GM19395 (cell line): ENCODE data around the gene EPHB1.

Experiments used
- ATAC-seq: cut with Tn5 transposase; IDR thresholded peaks from one replicate; pipeline ENCODE4 v1.9.1; 2021; ENCODE audit warnings: mild to moderate bottlenecking, moderate library complexity; ENCODE audit not compliant: unreplicated experiment

EPHB1 gene

DNA sequence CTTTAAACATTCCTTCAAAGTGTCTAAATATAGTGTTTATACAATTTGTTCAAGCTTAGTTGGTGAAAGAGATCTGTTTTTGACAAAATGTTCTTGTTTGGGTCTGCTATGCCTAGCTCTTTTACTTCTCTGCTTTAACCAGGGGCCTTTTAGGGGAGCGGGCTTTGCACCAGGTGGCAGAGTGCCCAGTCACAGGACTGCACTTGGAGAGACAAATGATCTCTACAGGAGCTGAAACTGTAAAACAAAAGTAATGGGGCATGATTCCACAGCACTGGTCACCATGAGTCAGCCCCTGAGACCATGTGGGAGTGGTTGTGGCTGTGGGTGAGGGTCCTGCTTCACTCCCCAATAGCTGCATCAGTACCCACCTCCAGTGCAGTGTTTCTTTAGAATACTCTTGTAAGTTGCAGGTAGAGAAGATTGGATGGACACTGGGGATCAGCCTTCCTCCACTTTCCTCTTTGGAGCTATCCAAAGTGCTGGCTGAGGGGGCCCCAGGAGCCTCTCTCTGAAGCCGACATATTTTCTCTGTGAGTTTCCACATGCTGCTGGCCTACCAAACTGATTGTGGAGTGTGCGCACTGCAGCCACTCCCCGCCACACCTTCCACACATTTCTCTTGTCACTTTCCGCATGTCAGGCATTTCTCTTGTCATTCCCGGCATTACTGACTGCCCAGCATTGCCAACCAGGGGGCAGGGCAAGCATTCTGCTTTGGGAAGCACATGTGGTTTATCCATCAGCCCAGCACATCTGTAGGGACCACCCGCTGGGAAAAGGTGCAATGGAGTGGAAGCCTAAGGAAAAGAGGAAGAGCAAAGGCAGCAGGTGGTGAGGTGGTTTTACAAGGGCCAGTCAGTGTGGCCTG lies 110.0 kb downstream of the EPHB1 start:
- ATAC-seq = no peak

DNA sequence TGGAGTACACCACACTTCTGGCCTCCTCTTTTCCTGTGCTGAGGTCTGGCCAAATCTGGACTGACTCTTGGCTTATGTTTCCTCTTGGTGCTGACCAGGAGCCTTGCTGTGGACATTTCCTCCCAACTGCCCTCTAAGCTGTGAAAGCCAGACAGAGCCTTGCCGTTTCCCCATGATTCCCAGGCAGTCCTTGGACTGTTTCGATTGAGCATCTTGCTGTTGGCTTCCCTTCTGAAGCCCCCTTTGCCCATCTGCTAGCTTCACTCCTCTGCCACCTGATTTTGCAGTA lies 110.5 kb downstream of the EPHB1 start:
- no peak for ATAC-seq

DNA sequence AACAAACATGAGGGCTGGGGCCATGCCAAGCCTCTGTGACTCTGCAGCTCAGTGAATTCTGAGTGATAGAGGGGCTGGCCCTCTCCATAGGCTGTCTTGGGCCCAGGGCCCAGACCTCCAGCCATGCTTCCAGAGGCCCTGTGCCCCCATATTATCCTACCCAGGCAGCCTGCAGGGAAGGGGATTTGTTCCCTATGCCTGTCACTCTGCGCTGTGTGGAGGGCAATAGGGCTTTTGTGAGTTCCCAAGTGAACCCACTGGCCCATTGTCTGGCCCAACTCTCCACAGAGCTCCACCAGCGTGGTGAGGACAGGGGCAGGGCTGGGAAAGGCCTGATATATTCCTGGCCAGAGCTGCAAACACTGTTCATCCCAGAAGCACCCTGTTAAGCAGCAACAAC lies 113.2 kb downstream of the EPHB1 start:
- ATAC-seq = no peak

DNA sequence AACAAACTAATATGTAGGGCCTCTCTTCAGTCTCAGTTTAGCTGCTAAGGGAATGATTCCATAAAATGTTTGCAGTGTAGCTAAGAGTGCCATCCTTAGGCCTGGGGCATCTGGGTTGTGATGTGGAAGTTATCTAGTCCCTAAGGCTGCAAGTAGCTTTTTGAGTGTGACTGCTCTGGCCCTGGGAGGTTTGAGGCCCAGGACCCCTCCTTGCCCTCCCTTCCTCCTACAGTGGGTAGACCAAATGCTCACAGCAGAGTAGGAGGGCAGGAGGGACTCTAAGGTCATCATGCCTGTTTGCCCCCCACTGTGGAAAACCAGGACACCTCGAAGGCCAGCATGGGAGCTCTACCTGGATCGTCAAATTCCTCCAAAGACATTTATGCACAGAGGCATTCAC lies 115.0 kb downstream of the EPHB1 start:
- no peak for ATAC-seq

DNA sequence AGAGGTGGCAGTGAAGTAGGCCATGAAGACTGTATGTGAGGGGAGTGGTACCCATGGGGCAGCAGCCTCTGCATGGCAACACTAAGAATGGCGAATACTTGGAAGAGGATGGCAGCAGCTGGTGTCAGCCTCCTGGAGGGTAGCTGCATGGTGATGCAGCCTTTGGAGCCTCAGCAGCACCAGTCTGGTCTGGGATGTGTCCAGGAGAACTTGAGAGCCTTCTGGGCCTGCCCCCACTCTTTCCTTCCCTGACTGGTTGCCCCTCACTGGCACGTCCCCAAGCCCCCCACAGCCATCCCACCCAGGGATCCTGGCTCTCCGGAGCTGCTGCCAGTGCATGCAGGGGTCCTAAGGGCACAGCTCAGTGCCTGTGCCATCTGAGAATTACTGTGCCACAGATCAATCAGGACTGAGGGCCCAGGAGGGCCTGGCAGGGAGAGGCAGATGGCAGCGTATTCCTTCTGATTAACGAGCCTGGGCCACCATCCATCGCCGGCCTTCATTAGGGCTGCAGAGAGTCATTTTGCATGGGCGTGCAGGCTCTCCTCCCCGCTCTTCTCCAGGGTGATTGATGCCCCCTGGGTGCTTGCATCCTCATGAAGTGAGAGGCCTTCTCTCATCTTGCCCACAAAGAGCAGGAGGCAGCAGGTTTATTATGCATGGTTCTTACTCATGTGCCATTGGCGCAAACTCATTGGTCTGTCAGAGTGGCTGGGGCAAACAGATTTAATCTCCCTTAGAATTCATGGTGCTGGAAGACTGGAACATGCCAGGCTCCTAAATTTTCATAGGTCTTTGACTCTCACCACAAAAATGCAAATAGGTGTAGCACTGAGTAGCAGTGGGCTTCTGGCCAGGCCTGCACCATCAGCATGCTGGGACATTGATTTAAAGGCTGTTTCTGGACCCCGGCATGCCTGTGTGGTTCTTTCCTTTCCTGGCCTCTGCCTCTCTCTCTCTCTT lies 116.8 kb downstream of the EPHB1 start:
- ATAC-seq = no peak

DNA sequence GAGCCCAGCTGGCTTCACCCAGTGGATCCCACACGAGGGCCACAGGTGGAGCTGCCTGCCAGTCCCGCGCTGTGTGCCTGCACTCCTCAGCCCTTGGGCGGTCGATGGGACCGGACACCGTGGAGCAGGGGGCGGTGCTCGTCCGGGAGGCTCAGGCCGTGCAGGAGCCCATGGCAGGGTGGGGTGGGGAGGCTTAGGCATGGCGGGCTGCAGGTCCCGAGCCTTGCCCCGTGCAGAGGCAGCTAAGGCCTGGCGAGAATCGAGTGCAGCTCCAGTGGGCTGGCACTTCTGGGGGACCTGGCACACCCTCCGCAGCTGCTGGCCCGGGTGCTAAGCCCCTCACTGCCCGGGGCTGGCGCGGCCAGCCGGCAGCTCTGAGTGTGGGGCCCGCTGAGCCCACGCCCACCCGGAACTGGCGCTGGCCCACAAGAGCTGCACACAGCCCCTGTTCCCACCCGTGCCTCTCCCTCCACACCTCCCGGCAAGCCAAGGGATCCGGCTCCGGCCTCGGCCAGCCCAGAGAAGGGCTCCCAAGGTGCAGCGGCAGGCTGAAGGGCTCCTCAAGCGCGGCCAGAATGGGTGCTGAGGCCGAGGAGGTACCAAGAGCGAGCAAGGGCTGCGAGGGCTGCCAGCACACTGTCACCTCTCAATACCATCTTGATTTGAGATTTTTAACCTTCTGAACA lies 121.4 kb downstream of the EPHB1 start:
- no peak for ATAC-seq

DNA sequence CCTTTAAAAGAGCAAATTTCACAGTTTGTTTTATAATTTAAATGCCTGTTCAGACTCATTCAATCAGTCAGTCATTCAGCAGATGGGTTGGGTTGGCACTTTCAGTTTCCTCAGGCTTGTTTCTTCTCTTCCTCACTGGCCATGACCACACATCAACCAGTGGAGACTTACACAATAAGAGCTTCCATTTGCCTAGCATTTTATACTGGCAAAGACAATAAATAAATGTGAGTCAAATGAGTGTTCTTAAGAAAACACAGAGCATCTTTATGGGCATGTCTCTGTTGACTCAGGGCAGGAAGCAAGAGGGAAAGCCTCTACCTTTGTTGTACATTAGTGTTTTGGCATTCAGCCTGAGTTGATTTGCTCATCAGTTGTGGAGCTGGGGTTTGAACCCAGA lies 122.6 kb downstream of the EPHB1 start:
- ATAC-seq = no peak

DNA sequence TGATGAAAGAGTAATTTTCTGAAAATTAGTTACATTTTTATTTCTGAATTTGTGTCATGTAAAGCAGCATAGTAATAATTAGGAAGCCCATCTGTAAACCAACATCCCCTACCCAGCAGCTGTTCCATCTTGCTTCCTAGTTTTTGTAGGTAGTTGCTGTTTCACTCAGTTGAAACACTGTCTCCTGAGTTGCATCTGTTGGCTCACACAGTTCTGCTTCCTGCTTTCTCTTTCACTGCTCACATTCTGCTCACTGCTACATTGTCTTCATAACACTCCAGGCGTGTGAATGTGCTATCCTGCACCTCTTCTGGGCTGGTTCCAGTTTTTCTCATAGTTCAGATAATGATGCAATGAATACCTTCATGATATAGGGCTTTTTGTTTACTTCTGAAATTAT lies 123.4 kb downstream of the EPHB1 start:
- peak; percentile 97 for ATAC-seq

DNA sequence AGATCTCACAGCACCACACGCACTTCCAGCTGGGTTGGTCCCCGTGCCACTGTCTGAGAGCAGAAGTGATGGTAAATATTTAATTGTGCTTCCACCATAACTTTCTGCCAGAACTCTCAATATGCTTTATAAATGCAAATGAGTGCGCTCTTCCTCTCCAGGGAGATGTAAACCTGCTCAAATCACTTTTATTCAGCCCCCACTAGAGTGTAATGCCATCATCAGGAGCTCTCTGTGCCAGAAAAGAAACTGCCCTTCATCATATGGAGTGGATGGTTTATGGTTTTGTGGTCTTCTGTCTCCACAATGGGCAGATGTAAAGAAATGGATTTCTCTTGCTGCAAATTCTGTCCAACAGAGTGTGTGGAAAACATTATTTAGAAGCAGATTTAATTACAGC lies 127.0 kb downstream of the EPHB1 start:
- no peak for ATAC-seq

DNA sequence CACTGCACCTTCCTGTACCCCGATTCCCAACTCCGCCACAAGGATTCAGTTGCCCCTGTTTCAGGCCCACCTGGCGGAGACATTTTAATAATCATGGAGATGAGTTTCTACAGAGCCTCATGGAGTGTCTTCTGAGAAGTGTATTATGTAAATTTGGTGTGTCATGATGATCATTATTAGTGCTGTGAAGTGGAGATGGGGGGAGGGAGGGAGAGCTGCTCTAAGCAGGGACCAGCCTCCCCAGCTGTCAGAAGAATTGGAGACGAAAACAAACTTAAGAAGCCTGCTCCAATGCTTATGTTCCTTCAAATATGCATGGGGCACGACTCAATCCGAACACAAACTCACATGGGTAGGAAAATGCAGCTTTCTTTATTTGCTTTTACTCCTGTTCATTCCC lies 127.8 kb downstream of the EPHB1 start:
- ATAC-seq = no peak

DNA sequence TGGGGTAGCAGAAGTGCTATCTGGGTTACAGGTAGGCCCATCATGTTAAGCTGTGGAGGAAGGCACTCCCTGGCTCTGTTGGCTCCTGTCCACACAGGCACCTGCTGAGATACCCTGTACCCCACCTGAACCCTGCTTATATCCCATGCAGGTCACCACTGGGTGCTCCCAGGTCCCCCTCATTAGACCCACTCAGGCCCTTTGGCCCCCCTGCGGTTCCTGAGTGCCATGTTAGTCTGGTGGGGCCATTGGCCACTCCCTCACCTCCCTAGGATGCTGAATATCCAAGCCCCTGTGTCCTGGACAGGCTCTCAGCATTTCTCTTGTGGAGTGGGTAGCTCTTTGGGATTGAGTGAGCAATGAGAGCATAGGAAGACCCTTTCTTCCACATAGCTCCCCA lies 128.2 kb downstream of the EPHB1 start:
- no peak for ATAC-seq

DNA sequence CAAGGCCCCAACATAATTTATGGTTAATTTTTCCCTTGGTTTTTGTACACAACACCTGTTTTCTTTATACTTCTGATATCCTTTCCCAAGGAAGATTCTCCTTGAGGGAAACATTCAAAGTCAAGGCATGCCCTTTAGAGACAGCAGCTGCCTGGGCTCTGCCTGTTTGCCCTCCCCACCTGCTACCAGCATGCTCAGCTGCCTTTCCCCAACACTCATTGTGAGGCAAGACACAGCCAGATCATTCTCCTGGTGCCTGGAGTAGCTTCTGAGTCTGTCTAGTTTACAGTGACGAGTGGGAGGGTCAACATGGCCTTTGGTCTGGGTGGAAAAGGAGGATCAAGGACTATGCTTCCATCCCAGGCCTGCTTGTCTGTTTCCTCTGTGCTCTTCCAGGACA lies 132.5 kb downstream of the EPHB1 start:
- ATAC-seq = no peak

DNA sequence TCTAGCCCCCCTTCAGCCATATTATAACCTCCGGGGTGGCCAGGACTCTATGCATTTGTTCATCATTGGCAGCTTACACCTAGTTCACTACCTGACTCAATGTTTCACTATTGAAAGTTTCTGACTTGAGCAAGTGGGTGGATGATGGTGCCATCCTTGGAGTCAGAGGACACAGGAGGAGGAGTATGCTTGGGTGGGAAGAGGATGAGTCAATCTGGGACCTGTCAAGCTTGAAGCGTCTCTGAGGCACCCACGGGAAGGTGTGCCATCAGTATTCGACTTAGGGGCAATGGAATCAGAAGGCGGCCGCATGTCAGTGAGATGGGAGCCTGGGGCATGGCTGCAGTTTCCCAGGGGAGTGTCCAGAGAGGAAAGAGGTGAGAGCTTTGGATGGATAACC lies 133.3 kb downstream of the EPHB1 start:
- ATAC-seq = no peak

DNA sequence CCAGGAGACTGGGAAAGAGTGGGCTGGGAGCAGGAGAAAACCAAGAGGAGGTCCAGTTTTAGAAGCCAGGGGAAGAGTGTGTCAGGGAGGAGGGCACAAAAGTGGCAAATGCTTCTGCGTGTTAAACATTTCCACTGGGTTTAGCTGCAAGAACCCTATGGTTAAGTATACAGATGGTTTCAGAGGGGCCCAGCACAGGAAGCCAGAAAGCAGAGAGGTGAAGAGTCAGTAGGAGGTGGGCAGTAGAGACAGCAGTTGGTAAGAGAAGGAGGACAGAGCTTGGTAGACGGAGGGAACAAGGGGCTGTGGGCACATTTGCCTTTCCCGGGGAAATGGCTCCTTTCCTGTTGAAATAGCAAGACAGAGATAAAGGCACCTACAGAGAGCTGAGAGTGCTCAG lies 133.8 kb downstream of the EPHB1 start:
- no peak for ATAC-seq

DNA sequence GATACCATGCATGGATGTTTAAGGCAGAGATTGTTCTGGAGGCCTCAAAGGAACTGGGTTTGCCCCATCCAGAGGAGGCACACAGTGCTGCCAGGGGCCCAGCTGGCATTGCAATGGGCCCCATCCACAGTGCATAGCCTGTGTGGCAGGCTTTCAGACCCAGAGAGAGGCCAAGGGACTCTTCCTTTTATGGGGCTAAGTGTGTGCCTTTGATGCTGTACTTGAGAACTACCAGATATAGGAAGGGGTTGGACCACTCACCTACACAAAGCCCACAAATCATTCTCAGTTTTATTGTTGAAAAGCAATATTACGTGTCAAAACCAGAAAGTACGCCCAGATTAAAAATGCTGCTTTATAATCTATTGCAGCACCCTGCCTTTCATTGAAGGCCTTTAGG lies 134.9 kb downstream of the EPHB1 start:
- peak; percentile 57 for ATAC-seq

DNA sequence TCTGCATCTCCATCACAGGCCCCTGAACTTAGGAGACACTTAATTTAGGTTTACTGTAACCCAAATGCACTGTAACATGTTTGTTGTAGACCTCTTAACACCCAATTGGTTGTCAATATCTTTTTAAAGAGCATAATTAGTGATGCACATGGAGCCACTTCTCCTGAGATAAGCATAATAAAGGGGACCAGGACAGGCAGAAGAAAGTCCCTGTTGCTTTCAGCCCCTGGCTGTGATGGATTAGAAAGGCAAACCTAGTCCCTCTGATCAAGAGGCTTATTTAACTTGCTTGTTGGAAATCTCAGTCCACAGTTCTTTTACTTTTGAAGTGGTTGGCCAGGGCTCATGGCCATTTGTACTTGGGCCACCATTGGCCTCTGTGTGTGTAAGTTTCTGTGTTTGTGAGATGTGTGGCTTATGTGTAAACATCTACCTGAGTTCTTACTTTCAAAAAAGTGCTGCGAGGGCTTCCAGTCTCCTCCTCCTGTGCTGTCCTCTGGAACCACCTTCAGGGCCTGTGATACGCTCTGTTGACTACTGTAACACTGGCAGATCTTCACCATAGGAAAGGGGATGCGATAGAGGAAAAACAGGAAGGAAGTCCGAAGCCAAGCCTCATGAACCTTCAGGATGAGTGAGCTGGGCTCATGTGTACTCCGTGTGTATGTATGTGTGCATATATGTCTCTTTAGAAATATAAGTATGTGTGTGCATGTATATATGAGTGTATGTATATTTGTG lies 136.2 kb downstream of the EPHB1 start:
- no peak for ATAC-seq

DNA sequence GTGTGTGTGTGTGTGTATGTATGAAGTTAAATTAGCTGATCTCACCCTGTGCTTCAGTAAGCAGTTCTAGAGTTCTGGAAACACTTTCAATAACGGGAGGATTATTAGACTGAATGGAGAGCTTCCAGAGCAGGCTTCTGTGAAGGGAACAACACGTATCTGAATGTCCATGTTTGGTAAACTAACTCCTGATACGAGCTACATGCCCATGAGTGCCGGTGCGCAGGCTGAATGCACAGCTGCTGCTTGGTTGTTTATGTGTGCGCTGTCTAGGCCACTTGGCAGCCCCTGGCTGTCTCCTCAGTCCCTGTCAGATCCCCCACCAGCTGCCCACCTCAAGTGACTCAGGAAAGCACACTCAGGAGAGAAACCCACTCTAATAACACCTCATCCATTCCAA lies 137.0 kb downstream of the EPHB1 start:
- ATAC-seq = no peak

DNA sequence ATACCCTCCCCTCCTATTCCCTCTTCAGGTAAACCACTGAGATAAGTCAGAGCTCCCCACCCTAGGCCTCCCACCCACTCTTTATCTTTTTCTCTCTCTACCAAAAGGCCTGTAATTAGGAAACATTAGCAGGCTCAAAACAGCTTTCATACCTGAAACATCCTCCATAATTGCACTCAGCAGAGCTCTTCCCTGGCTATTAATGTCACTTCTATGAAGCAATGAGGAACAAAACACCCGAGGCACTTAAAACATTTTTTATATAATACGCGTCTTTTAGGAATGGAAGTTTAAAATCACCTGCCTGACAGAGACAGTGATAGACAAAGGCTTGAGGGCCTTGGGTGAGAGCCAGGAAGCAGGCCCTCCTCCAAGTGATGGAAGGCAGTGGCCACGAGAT lies 138.9 kb downstream of the EPHB1 start:
- no peak for ATAC-seq

DNA sequence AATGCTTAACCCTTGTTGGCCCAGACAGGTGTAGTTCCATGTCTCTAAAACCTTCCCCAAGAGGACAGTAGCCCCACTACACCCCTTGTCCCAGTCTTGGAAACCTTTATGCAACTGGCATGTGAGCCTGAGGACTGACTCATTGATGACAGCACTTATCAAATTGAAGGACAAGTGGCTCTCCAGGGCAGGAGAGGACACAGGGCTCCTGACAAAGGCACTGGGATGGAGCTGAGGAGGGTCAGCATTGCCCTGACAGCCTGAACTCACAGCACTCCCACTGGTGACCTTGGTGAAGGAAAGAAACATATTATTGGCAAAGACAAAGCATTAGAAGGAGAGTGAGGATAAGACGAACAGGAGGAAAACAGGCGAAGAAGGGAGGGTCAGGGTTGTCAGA lies 139.9 kb downstream of the EPHB1 start:
- no peak for ATAC-seq

DNA sequence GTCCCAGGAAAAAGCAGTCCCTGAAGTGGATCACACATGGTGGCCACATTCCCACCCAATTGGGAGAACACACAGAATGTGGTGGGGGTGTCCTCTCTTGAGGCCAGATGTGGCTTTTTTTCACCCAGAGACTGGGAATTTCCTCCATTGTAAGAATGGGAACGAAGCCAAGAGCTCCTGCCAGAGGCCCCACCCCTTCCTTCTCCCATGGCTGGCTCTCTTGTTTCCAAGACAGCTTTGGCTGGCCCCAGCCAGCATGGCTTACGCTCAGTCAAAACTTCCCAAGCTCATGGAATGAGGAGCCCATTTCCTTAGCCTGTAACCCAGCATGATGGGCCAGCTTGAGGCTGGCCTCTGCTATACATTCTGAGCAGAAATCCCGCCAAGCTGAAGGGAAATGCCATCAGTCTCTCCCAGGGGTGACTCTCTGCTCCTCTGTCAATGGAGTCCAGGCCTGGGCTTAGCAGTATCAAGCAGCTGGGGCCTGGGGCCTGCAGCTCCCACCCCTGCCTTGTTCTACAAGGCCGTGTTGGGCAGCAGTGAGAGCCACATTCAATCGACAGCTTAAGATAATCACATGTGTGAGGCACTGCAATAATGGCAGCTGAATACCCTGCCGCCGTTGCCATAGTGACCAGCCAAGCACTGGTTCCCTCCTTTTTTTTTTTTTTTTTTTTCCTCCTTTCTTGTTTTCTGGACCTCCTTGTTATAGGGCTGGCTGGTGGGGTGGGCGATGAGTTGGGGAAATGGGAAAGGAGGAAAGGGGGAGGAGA lies 142.4 kb downstream of the EPHB1 start:
- no peak for ATAC-seq
